ENCODE results near the gene ZNF606.

Gene ZNF606

GRCh38 chr19:57974434-57974833 is 28.2 kb downstream of the ZNF606 start, which contains the start of gene C19orf18:
C19orf18 (minus strand) TSS chr19:57974534; CDS start chr19:57974432, 102 bp downstream.
- peaks cover 37% of the 10 kb centered on the region for H3K36me3 ChIP-seq (ENCODE audit: control insufficient read depth, insufficient read depth, low read length)

GRCh38 chr19:57964761-57965160 is 37.9 kb downstream of the ZNF606 start:
- H3K36me3 ChIP-seq (ENCODE audit: control insufficient read depth, insufficient read depth, low read length): no peaks in the 10 kb centered on the region
- WGBS, 2 experiments: 83% methylated on average over 6 to 8 of the region's 8 CpGs
- H3K4me3 ChIP-seq (ENCODE audit: insufficient read depth, low read depth, low read length): no peak overlapping the region
- H3K4me1 ChIP-seq (ENCODE audit: control insufficient read depth, insufficient read depth, low read length): no peaks in the 10 kb centered on the region
- H3K27ac ChIP-seq (ENCODE audit: insufficient read depth, low read depth, low read length, poor library complexity, severe bottlenecking): no peak overlapping the region
- H3K9me3 ChIP-seq (ENCODE audit: control insufficient read depth, low read length): peaks cover 5% of the 10 kb centered on the region
- no peaks in the 10 kb centered on the region for H3K27me3 ChIP-seq (ENCODE audit: control insufficient read depth, insufficient read depth, low read length, poor library complexity, severe bottlenecking)

More at GRCh38 chr19:57974434-57974833, 28.2 kb downstream of the ZNF606 start, which contains the start of gene C19orf18:
- H3K4me1 ChIP-seq (ENCODE audit: control insufficient read depth, insufficient read depth, low read length): no peaks in the 10 kb centered on the region
- 91 to 92% methylated on average over 4 of the region's 4 CpGs for WGBS, 2 experiments
- H3K27ac ChIP-seq (ENCODE audit: insufficient read depth, low read depth, low read length, poor library complexity, severe bottlenecking): no peak within 1 kb of the TSS
- no peak within 1 kb of the TSS for H3K4me3 ChIP-seq (ENCODE audit: insufficient read depth, low read depth, low read length)
- H3K9me3 ChIP-seq (ENCODE audit: control insufficient read depth, low read length): peaks cover 23% of the 10 kb centered on the region
- no peaks in the 10 kb centered on the region for H3K27me3 ChIP-seq (ENCODE audit: control insufficient read depth, insufficient read depth, low read length, poor library complexity, severe bottlenecking)

- no peak overlapping the region for H3K4me3 ChIP-seq (ENCODE audit: insufficient read depth, low read depth, low read length)
- peaks cover 6% of the 10 kb centered on the region for H3K9me3 ChIP-seq (ENCODE audit: control insufficient read depth, low read length)
- no peaks in the 10 kb centered on the region for H3K27me3 ChIP-seq (ENCODE audit: control insufficient read depth, insufficient read depth, low read length, poor library complexity, severe bottlenecking)
- 50 to 75% methylated on average over 1 of the region's 1 CpG for WGBS, 2 experiments
- no peak overlapping the region for H3K27ac ChIP-seq (ENCODE audit: insufficient read depth, low read depth, low read length, poor library complexity, severe bottlenecking)
- H3K36me3 ChIP-seq (ENCODE audit: control insufficient read depth, insufficient read depth, low read length): no peaks in the 10 kb centered on the region
- H3K4me1 ChIP-seq (ENCODE audit: control insufficient read depth, insufficient read depth, low read length): no peaks in the 10 kb centered on the region
Observed at GRCh38 chr19:57961785-57962184, 40.8 kb downstream of the ZNF606 start.

GRCh38 chr19:57954996-57955395 is 47.6 kb downstream of the ZNF606 start:
- Histone ChIP-seq H3K27ac (ENCODE audit: insufficient read depth, low read depth, low read length, poor library complexity, severe bottlenecking) (no peak overlapping the region), H3K4me1 (ENCODE audit: control insufficient read depth, insufficient read depth, low read length) (no peaks in the 10 kb centered on the region), H3K27me3 (ENCODE audit: control insufficient read depth, insufficient read depth, low read length, poor library complexity, severe bottlenecking) (no peaks in the 10 kb centered on the region), H3K36me3 (ENCODE audit: control insufficient read depth, insufficient read depth, low read length) (no peaks in the 10 kb centered on the region), H3K4me3 (ENCODE audit: insufficient read depth, low read depth, low read length) (no peak overlapping the region), H3K9me3 (ENCODE audit: control insufficient read depth, low read length) (peaks cover 4% of the 10 kb centered on the region)
- 85 to 92% methylated on average over 4 of the region's 4 CpGs for WGBS, 2 experiments

GRCh38 chr19:57949702-57950101 is 52.9 kb downstream of the ZNF606 start:
- H3K4me3 ChIP-seq (ENCODE audit: insufficient read depth, low read depth, low read length): no peak overlapping the region
- no peaks in the 10 kb centered on the region for H3K27me3 ChIP-seq (ENCODE audit: control insufficient read depth, insufficient read depth, low read length, poor library complexity, severe bottlenecking)
- no peaks in the 10 kb centered on the region for H3K9me3 ChIP-seq (ENCODE audit: control insufficient read depth, low read length)
- WGBS, 2 experiments: 88 to 90% methylated on average over 12 of the region's 12 CpGs
- H3K36me3 ChIP-seq (ENCODE audit: control insufficient read depth, insufficient read depth, low read length): no peaks in the 10 kb centered on the region
- H3K27ac ChIP-seq (ENCODE audit: insufficient read depth, low read depth, low read length, poor library complexity, severe bottlenecking): no peak overlapping the region
- no peaks in the 10 kb centered on the region for H3K4me1 ChIP-seq (ENCODE audit: control insufficient read depth, insufficient read depth, low read length)

GRCh38 chr19:57949296-57949695 is 53.3 kb downstream of the ZNF606 start:
- Histone ChIP-seq H3K27me3 (ENCODE audit: control insufficient read depth, insufficient read depth, low read length, poor library complexity, severe bottlenecking) (no peaks in the 10 kb centered on the region), H3K4me1 (ENCODE audit: control insufficient read depth, insufficient read depth, low read length) (no peaks in the 10 kb centered on the region), H3K4me3 (ENCODE audit: insufficient read depth, low read depth, low read length) (no peak overlapping the region), H3K36me3 (ENCODE audit: control insufficient read depth, insufficient read depth, low read length) (no peaks in the 10 kb centered on the region), H3K9me3 (ENCODE audit: control insufficient read depth, low read length) (no peaks in the 10 kb centered on the region), H3K27ac (ENCODE audit: insufficient read depth, low read depth, low read length, poor library complexity, severe bottlenecking) (no peak overlapping the region)
- WGBS, 2 experiments: 93 to 94% methylated on average over 24 of the region's 24 CpGs

GRCh38 chr19:57947419-57948134 is 55.0 kb downstream of the ZNF606 start, which contains the start of gene ZNF256:
ZNF256 (minus strand) TSS chr19:57947706; CDS start chr19:57947474, 232 bp downstream.
- Histone ChIP-seq H3K9me3 (ENCODE audit: control insufficient read depth, low read length) (no peaks in the 10 kb centered on the region), H3K4me3 (ENCODE audit: insufficient read depth, low read depth, low read length) (peak within 1 kb of the TSS; percentile 93), H3K27ac (ENCODE audit: insufficient read depth, low read depth, low read length, poor library complexity, severe bottlenecking) (peak within 1 kb of the TSS; percentile 67), H3K4me1 (ENCODE audit: control insufficient read depth, insufficient read depth, low read length) (no peaks in the 10 kb centered on the region), H3K36me3 (ENCODE audit: control insufficient read depth, insufficient read depth, low read length) (peaks cover 8% of the 10 kb centered on the region), H3K27me3 (ENCODE audit: control insufficient read depth, insufficient read depth, low read length, poor library complexity, severe bottlenecking) (no peaks in the 10 kb centered on the region)
- 9% methylated on average over 54 of the region's 54 CpGs for WGBS, 2 experiments

- H3K4me1 ChIP-seq (ENCODE audit: control insufficient read depth, insufficient read depth, low read length): no peaks in the 10 kb centered on the region
- H3K27me3 ChIP-seq (ENCODE audit: control insufficient read depth, insufficient read depth, low read length, poor library complexity, severe bottlenecking): no peaks in the 10 kb centered on the region
- H3K36me3 ChIP-seq (ENCODE audit: control insufficient read depth, insufficient read depth, low read length): peaks cover 14% of the 10 kb centered on the region
- H3K9me3 ChIP-seq (ENCODE audit: control insufficient read depth, low read length): no peaks in the 10 kb centered on the region
- peak overlapping the region; percentile 67 for H3K27ac ChIP-seq (ENCODE audit: insufficient read depth, low read depth, low read length, poor library complexity, severe bottlenecking)
- H3K4me3 ChIP-seq (ENCODE audit: insufficient read depth, low read depth, low read length): peak overlapping the region; percentile 93
- 1 to 2% methylated on average over 18 of the region's 18 CpGs for WGBS, 2 experiments
Observed at GRCh38 chr19:57947088-57947418, 55.6 kb downstream of the ZNF606 start.

- Histone ChIP-seq H3K27me3 (ENCODE audit: control insufficient read depth, insufficient read depth, low read length, poor library complexity, severe bottlenecking) (no peaks in the 10 kb centered on the region), H3K36me3 (ENCODE audit: control insufficient read depth, insufficient read depth, low read length) (peaks cover 20% of the 10 kb centered on the region), H3K27ac (ENCODE audit: insufficient read depth, low read depth, low read length, poor library complexity, severe bottlenecking) (no peak overlapping the region), H3K4me3 (ENCODE audit: insufficient read depth, low read depth, low read length) (peak overlapping the region; percentile 93), H3K4me1 (ENCODE audit: control insufficient read depth, insufficient read depth, low read length) (no peaks in the 10 kb centered on the region), H3K9me3 (ENCODE audit: control insufficient read depth, low read length) (no peaks in the 10 kb centered on the region)
- 84 to 92% methylated on average over 2 of the region's 2 CpGs for WGBS, 2 experiments
Observed at GRCh38 chr19:57946316-57946715, 56.3 kb downstream of the ZNF606 start.

GRCh38 chr19:57941593-57941992 is 61.0 kb downstream of the ZNF606 start:
- WGBS, 2 experiments: 95 to 97% methylated on average over 3 of the region's 3 CpGs
- H3K9me3 ChIP-seq (ENCODE audit: control insufficient read depth, low read length): no peaks in the 10 kb centered on the region
- H3K27ac ChIP-seq (ENCODE audit: insufficient read depth, low read depth, low read length, poor library complexity, severe bottlenecking): no peak overlapping the region
- no peaks in the 10 kb centered on the region for H3K27me3 ChIP-seq (ENCODE audit: control insufficient read depth, insufficient read depth, low read length, poor library complexity, severe bottlenecking)
- H3K36me3 ChIP-seq (ENCODE audit: control insufficient read depth, insufficient read depth, low read length): peaks cover 27% of the 10 kb centered on the region
- no peak overlapping the region for H3K4me3 ChIP-seq (ENCODE audit: insufficient read depth, low read depth, low read length)
- H3K4me1 ChIP-seq (ENCODE audit: control insufficient read depth, insufficient read depth, low read length): no peaks in the 10 kb centered on the region

All from ectodermal cell (in vitro differentiated cells).